CD4-positive, alpha-beta T cell treated with Interleukin-1 beta for 1 hour (primary cell): ENCODE measurements around the gene CCDC60.

Experiments
- DNase-seq, 2 donors: peaks; one replicate each; pipeline ENCODE4 v3.0.0-alpha.2; 2020 to 2022

CCDC60 gene

GRCh38 chr12:119456824-119457223, 122.3 kb downstream of the CCDC60 start:
- no peak for DNase-seq

- no peak for DNase-seq
Observed at GRCh38 chr12:119457271-119457670, 122.7 kb downstream of the CCDC60 start.

GRCh38 chr12:119459481-119459880, 125.0 kb downstream of the CCDC60 start:
- no peak for DNase-seq

- no peak for DNase-seq
Observed at GRCh38 chr12:119460876-119461275, 126.3 kb downstream of the CCDC60 start.

GRCh38 chr12:119461636-119462214, 127.2 kb downstream of the CCDC60 start:
- DNase-seq: no peak

GRCh38 chr12:119463211-119463926, 128.8 kb downstream of the CCDC60 start:
- DNase-seq: no peak

- no peak for DNase-seq
Observed at GRCh38 chr12:119468296-119468695, 133.8 kb downstream of the CCDC60 start.

GRCh38 chr12:119475650-119476049, 141.1 kb downstream of the CCDC60 start:
- no peak for DNase-seq

- DNase-seq: no peak
Observed at GRCh38 chr12:119476951-119477350, 142.4 kb downstream of the CCDC60 start.

GRCh38 chr12:119479121-119479561, 144.6 kb downstream of the CCDC60 start:
- no peak for DNase-seq

GRCh38 chr12:119480551-119480950, 146.0 kb downstream of the CCDC60 start:
- DNase-seq: no peak

- no peak for DNase-seq
Observed at GRCh38 chr12:119486599-119487154, 152.1 kb downstream of the CCDC60 start.

- no peak for DNase-seq
Observed at GRCh38 chr12:119491814-119492213, 157.3 kb downstream of the CCDC60 start.

GRCh38 chr12:119500209-119500608, 165.7 kb downstream of the CCDC60 start:
- no peak for DNase-seq

- no peak for DNase-seq
Observed at GRCh38 chr12:119501052-119501451, 166.5 kb downstream of the CCDC60 start.

GRCh38 chr12:119505001-119505400, 170.5 kb downstream of the CCDC60 start:
- no peak for DNase-seq

GRCh38 chr12:119512772-119513497, 178.4 kb downstream of the CCDC60 start:
- DNase-seq: no peak

- no peak for DNase-seq
Observed at GRCh38 chr12:119528241-119528640, 193.7 kb downstream of the CCDC60 start.

- DNase-seq: no peak
Observed at GRCh38 chr12:119540476-119540875, 205.9 kb downstream of the CCDC60 start.

- DNase-seq: peak; percentile 22 to 54
Observed at GRCh38 chr12:119544765-119545625, 210.5 kb downstream of the CCDC60 start.

GRCh38 chr12:119546340-119546739, 211.8 kb downstream of the CCDC60 start:
- DNase-seq: no peak

- no peak for DNase-seq
Observed at GRCh38 chr12:119547001-119547400, 212.5 kb downstream of the CCDC60 start.

- no peak for DNase-seq
Observed at GRCh38 chr12:119556854-119557253, 222.3 kb downstream of the CCDC60 start.
